Uterine smooth muscle cell (primary cell): ENCODE results near the gene DVL2. TPM values are rescaled to one million over a fixed set of nuclear protein-coding genes. Genes with fewer than 3 reads are reported as not detected.

Experiments
- total RNA-seq: library from RNA; depleted of rRNA; stranded (reverse); fragments of >200 nt; gene quantifications from 2 replicates; pipeline ENCODE4 v1.2.3, GENCODE V29; 2014

Gene DVL2
- total RNA-seq, result 95.3 and 99.5 TPM in 2 replicates

GRCh38 chr17:7234083-7234951 is at the start of gene DVL2:
TSS of gene DVL2 (minus strand) at chr17:7234517. CDS start at chr17:7234262, 255 bp downstream.

GRCh38 chr17:7281074-7281952 is 47.0 kb upstream of the DVL2 start, which contains the start of gene SLC2A4:
TSS of gene SLC2A4 (plus strand) at chr17:7281718. CDS start at chr17:7281935, 217 bp downstream.

GRCh38 chr17:7262192-7262934 is 28.0 kb upstream of the DVL2 start, which contains the start of gene CLDN7:
TSS of gene CLDN7 (minus strand) at chr17:7262478. CDS start at chr17:7262043, 435 bp downstream.

DNA sequence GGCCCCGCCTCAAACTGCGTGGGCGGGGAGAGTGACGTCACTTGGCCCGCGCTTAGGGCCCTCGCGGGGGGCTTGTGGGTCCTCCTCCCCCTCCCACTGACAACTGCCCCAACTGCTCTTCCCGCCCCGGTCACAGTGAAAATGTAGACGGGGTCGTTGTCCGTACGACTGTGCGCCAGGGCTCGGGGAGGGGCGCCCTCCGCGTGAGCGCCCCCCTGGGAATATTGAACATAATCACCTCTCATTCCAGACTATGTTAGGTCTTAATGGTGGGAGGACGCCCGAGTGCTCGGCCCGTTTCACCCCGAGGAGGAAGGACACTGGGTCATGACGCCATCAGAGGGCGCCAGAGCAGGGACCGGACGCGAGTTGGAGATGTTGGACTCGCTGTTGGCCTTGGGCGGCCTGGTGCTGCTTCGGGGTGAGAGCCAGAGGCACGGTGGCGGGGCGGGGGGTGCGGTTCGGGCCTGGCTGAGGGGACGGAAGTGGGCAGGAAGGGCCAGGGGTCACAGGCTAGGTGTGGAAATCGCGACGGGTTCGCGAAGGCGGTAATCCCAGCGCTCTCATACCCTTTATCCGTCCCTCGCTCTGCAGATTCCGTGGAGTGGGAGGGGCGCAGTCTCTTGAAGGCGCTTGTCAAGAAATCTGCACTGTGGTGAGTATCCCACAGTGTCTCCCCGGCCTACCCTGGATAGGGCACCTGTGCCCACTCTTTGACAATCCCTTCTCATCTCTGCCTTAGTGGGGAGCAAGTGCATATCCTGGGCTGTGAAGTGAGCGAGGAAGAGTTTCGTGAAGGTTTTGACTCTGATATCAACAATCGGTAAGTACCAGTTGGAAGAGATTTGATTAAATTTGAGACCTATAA is 18.1 kb upstream of the DVL2 start, which contains the start of gene ELP5:
Gene ELP5 (plus strand): TSS at position 40 of the 868 bp plus-strand sequence. CDS start 336 bp downstream, at position 376.

GRCh38 chr17:7251661-7252175 is 17.4 kb upstream of the DVL2 start, which contains the start of gene CTDNEP1:
TSS of gene CTDNEP1 (minus strand) at chr17:7251734. CDS start at chr17:7251296, 438 bp downstream.

DNA sequence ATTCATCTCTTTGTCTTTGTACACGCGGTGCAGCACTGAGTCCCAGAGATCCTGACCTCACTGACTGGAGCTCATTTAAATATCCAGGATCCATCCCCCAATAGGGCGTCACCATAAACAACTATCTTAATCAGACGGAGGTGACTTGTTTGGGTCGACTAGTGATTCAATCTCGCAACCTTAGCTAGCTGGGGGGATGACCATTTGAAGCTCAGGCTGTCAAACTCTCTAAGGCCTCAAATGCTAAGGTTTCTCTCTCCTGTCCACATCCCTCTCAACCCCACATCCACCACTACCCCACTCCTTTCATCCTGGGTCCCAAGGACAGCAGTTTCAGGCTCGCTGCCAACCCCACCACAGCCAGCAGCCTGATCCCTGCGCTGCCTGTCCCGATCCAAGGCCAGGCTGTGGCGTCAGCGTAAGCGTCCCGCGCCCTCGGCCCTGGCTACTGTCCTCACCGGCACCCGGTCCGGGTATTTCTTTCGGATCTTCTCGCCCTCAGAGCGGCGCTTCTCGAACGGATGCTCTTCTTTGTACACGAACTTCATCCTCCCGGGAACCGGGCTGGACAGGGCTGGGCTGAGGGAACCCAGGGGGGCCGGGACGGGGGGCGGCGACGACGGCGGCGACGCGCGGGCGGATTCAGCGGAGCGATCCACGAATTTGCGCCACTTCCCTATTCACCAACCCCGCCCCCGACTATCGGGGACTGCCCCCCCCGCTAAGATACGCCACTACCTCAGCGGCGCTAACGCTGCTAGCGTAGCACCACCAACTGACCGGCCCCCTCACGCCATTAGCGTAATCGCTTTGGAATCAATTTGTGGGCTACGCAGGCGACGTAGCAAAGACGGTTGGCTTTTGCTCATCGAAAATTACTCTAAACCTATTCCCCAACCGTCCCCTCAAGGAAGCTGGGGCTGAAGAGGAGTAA is 7.7 kb upstream of the DVL2 start, which contains the start of gene GABARAP:
Gene GABARAP (minus strand): TSS at position 667 of the 934 bp plus-strand sequence. CDS start 119 bp downstream, at position 548.

GRCh38 chr17:7239091-7240027 is 5.0 kb upstream of the DVL2 start, which contains the start of gene PHF23:
TSS of gene PHF23 (minus strand) at chr17:7239457. CDS start at chr17:7239279, 178 bp downstream.

GRCh38 chr17:7219812-7220592 is 14.3 kb downstream of the DVL2 start, which contains the start of the genes ACADVL and DLG4:
TSS of gene ACADVL (plus strand) at chr17:7219938. CDS start at chr17:7219985, 47 bp downstream.
TSS of gene DLG4 (minus strand) at chr17:7219836.

GRCh38 chr17:7179317-7180254 is 54.7 kb downstream of the DVL2 start, which contains the start of gene ASGR1:
TSS of gene ASGR1 (minus strand) at chr17:7179370. CDS start at chr17:7178563, 807 bp downstream.

Other genes starting within 250 kb of the DVL2 start
- gene ALOX12, start 238.5 kb downstream of the DVL2 start, total RNA-seq, result 0.75 TPM in 1 of 2 replicates, not detected in the other
- 22.7 and 29.7 TPM in 2 replicates for gene RNASEK, start 221.9 kb downstream of the DVL2 start, total RNA-seq
- 0.11 and 0.50 TPM in 2 replicates for gene BCL6B, start 211.5 kb downstream of the DVL2 start, total RNA-seq
- 1.00 and 1.7 TPM in 2 replicates for gene SLC16A13, start 198.5 kb downstream of the DVL2 start, total RNA-seq
- gene SLC16A11, start 190.4 kb downstream of the DVL2 start, total RNA-seq, result 0.11 and 0.12 TPM in 2 replicates
- not detected in 2 replicates for gene CLEC10A, start 154.3 kb downstream of the DVL2 start, total RNA-seq
- not detected in 2 replicates for gene ASGR2, start 119.7 kb downstream of the DVL2 start, total RNA-seq
- 1.3 and 1.4 TPM in 2 replicates for gene ASGR1, start 55.1 kb downstream of the DVL2 start, total RNA-seq
- 15.9 and 19.2 TPM in 2 replicates for gene DLG4, start 14.7 kb downstream of the DVL2 start, total RNA-seq
- gene ACADVL, start 14.6 kb downstream of the DVL2 start, total RNA-seq, result 162 and 238 TPM in 2 replicates
- gene PHF23, start 4.9 kb upstream of the DVL2 start, total RNA-seq, result 42.5 and 45.5 TPM in 2 replicates
- 74.6 and 149 TPM in 2 replicates for gene GABARAP, start 7.9 kb upstream of the DVL2 start, total RNA-seq
- 25.7 and 27.9 TPM in 2 replicates for gene CTDNEP1, start 17.2 kb upstream of the DVL2 start, total RNA-seq
- 33.0 and 35.5 TPM in 2 replicates for gene ELP5, start 17.7 kb upstream of the DVL2 start, total RNA-seq
- gene CLDN7, start 28.0 kb upstream of the DVL2 start, total RNA-seq, result 2.1 and 4.5 TPM in 2 replicates
- under 0.01 TPM in 2 replicates for gene SLC2A4, start 47.2 kb upstream of the DVL2 start, total RNA-seq
- under 0.01 TPM in 2 replicates for gene YBX2, start 60.1 kb upstream of the DVL2 start, total RNA-seq
- 450 and 1,318 TPM in 2 replicates for gene EIF5A, start 73.1 kb upstream of the DVL2 start, total RNA-seq
- gene GPS2, start 80.8 kb upstream of the DVL2 start, total RNA-seq, result 34.6 and 43.2 TPM in 2 replicates
- gene NEURL4, start 94.8 kb upstream of the DVL2 start, total RNA-seq, result 24.0 and 32.6 TPM in 2 replicates
- gene ACAP1, start 102.0 kb upstream of the DVL2 start, total RNA-seq, result 2.4 and 5.7 TPM in 2 replicates
- 6.5 and 9.4 TPM in 2 replicates for gene KCTD11, start 117.6 kb upstream of the DVL2 start, total RNA-seq
- gene TMEM95, start 120.6 kb upstream of the DVL2 start, total RNA-seq, result not detected in 2 replicates
- under 0.01 and 0.66 TPM in 2 replicates for gene TNK1, start 146.6 kb upstream of the DVL2 start, total RNA-seq
- 11.4 and 20.5 TPM in 2 replicates for gene PLSCR3, start 160.0 kb upstream of the DVL2 start, total RNA-seq
- gene TMEM256, start 169.6 kb upstream of the DVL2 start, total RNA-seq, result 69.7 and 102 TPM in 2 replicates
- 8.2 and 10.7 TPM in 2 replicates for gene NLGN2, start 173.3 kb upstream of the DVL2 start, total RNA-seq
- not detected in 2 replicates for gene SPEM1, start 185.8 kb upstream of the DVL2 start, total RNA-seq
- not detected in 2 replicates for gene SPEM2, start 191.1 kb upstream of the DVL2 start, total RNA-seq
- gene SPEM3, start 194.3 kb upstream of the DVL2 start, total RNA-seq, result not detected in 2 replicates
- gene TMEM102, start 200.9 kb upstream of the DVL2 start, total RNA-seq, result 1.2 and 2.2 TPM in 2 replicates
- 0.77 and 1.7 TPM in 2 replicates for gene FGF11, start 205.0 kb upstream of the DVL2 start, total RNA-seq
- gene CHRNB1, start 210.5 kb upstream of the DVL2 start, total RNA-seq, result 3.4 and 6.6 TPM in 2 replicates
- 14.8 and 24.1 TPM in 2 replicates for gene ZBTB4, start 245.1 kb upstream of the DVL2 start, total RNA-seq
- not detected in 2 replicates for gene SLC35G6, start 246.9 kb upstream of the DVL2 start, total RNA-seq
- gene POLR2A, start 249.8 kb upstream of the DVL2 start, total RNA-seq, result 90.6 and 114 TPM in 2 replicates